ENCODE measurements around the gene OR10V1. TPM values are rescaled to one million over a fixed set of nuclear protein-coding genes. Genes with fewer than 3 reads are reported as not detected.
A peak's percentile ranks its signal among the peaks of the same experiment; 100 is the strongest.

The OR10V1 gene
- total and polyA plus RNA-seq, 2 of the 4 experiments (the other 2 are of a cell fraction), result not detected

DNA sequence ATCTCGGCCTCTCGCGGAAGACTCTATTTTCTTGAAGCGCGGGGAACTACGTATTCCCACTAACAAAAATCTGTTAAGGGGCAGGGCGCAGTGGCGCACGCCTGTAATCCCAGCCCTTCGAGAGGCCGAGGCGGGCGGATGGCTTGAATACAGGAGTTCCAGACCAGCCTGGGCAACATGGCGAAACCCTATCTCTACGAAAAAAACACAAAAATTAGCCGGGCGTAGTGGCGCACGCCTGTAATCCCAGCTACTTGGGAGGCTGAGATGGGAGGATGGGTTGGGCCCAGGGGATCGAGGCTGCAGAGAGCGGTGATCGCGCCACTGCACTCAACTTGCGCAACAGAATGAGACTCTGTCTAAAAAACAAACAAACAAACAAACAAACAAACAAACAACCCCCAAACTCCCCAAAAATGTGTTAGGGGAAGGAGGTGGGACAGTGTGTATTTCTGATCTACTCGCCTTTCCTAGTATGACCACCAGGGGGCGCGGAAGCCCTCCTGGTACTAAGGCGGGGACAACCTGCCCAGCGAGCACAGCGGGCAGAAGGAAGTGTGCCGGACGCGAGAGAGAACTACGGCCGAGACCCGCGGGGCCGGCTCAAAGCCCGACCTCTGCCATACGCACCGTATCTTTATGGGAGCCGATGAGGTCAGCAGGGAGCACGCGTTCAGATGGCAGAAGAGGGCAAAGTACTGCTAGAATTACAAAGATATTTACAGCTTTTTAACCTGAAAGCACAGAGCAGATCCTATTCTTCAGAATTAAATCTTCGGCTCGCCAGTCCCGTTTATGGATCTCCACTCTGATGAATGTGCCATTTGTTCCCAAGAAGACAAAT, 40.2 kb upstream of the OR10V1 start (continued):
- TF ChIP-seq RAD21 (IDR thresholded peaks at IDR 0.05; ENCODE audit: low read length) (peak; percentile 75), RFX5 (IDR thresholded peaks at IDR 0.05; ENCODE audit: low read depth, low read length) (no peak)

DNA sequence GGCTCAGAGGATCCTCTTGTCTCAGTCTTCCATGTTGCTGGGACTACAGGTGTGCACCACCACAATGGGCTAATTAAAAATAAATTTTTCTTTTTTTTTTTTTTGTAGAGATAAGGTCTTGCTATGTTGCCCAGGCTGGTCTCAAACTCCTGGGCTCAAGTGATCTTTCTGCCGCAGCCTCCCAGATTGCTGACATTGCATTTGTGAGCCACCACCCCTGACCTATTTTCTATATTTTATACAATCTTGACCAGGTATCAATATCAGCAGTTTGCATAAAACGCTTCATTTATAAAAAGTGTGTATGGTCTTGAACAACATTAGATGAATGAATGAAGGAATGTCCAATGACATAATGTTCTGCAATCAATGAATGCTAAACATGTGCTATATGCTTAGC, 32.5 kb upstream of the OR10V1 start:
- no peaks in the 10 kb centered on the region; the same call in 1 of the 2 replicates for H3K9me3 ChIP-seq (ENCODE audit: control insufficient read depth, insufficient read depth, low read length)
- peaks cover 3% of the 10 kb centered on the region; the same call in 1 of the 2 replicates for H3K27me3 ChIP-seq (ENCODE audit: control insufficient read depth, insufficient read depth, low read length)
- H3K4me2 ChIP-seq (ENCODE audit: low read depth, low read length), result no peak overlapping the region
- no peak overlapping the region for H3K56ac ChIP-seq (ENCODE audit: extremely low read depth, insufficient read depth, low read length)
- peak; percentile 73 for TF ChIP-seq MAFK (IDR thresholded peaks at IDR 0.05; ENCODE audit: low read depth, low read length)
- no peak for TF ChIP-seq RFX5 (IDR thresholded peaks at IDR 0.05; ENCODE audit: low read depth, low read length)
- no TSS peak for BruUV-seq (replicated peaks)
- H4K91ac ChIP-seq (ENCODE audit: insufficient read depth, low read depth, low read length), result no peak overlapping the region
- H3K9ac ChIP-seq (ENCODE audit: low read depth, low read length), result no peak overlapping the region
- no peak overlapping the region for H3K18ac ChIP-seq (ENCODE audit: low read depth, low read length)
- H2AK5ac ChIP-seq (ENCODE audit: low read depth, low read length), result no peak overlapping the region
- no peaks in the 10 kb centered on the region for H3K79me1 ChIP-seq (ENCODE audit: low read depth in 1 of 2, low read length in 2 of 2)
- no peak overlapping the region for H3K14ac ChIP-seq (replicated peaks; ENCODE audit: low read depth, low read length)
- ChIA-PET POLR2A (ENCODE audit: unreplicated experiment) (no interaction called here), CTCF (no interaction called here)
- dilution Hi-C loops (cut with HindIII; ENCODE audit: low sequenced_read_pairs, unreplicated experiment), result no loop called here
- ATAC-seq (ENCODE audit: low read depth) (no peak), DNase-seq (no peak)
- H4K8ac ChIP-seq (ENCODE audit: low read depth in 2 of 2, low read length in 2 of 2), result no peak overlapping the region
- intact Hi-C loops (cut with micrococcal nuclease), result no loop called here
- H3K36me3 ChIP-seq (ENCODE audit: control insufficient read depth, insufficient read depth, low read length), result no peaks in the 10 kb centered on the region
- H2AFZ ChIP-seq (replicated peaks; ENCODE audit: low read length, poor library complexity), result no peak overlapping the region
- in situ Hi-C loops (cut with MboI; ENCODE audit: low sequenced_read_pairs), result no loop called here
- H3K4me3 ChIP-seq (ENCODE audit: insufficient read depth, low read depth, low read length), result no peak overlapping the region
- H3K23ac ChIP-seq (ENCODE audit: low read depth, low read length), result no peak overlapping the region
- no peaks in the 10 kb centered on the region for H4K20me1 ChIP-seq (ENCODE audit: insufficient read depth, low read length)
- no peak overlapping the region for H3K27ac ChIP-seq (ENCODE audit: insufficient read depth, low read length)
- no peak overlapping the region for H2BK20ac ChIP-seq (ENCODE audit: low read depth, low read length)
- H4K5ac ChIP-seq (ENCODE audit: low read depth, low read length), result no peak overlapping the region
- no peak overlapping the region for H2BK120ac ChIP-seq (ENCODE audit: low read depth, low read length)
- no peak overlapping the region for H2BK15ac ChIP-seq (ENCODE audit: low read depth, low read length)
- no peaks in the 10 kb centered on the region for H3K9me1 ChIP-seq (ENCODE audit: insufficient read depth, low read length)
- H2BK5ac ChIP-seq (ENCODE audit: low read depth, low read length, poor library complexity, severe bottlenecking), result no peak overlapping the region
- H3K4ac ChIP-seq (ENCODE audit: low read depth, low read length), result no peak overlapping the region
- H3K4me1 ChIP-seq (ENCODE audit: control insufficient read depth, insufficient read depth, low read length), result no peaks in the 10 kb centered on the region
- no peak overlapping the region for H2AK9ac ChIP-seq (replicated peaks; ENCODE audit: low read depth, low read length, poor library complexity)
- no CpG with 5 or more reads among the region's 2 CpGs for WGBS, 2 experiments (ENCODE audit: extremely low coverage in 2 of 2, insufficient read length in 1 of 2)
